Endothelial cell of umbilical vein (primary cell): ENCODE data around the gene ARL13A.

Source experiments
- POLR2A ChIP-seq: IDR thresholded peaks from 2 replicates; pipeline ENCODE4 v1.6.1; 2012; ENCODE audit warnings: low read depth, mild to moderate bottlenecking, control low read depth, low read length
- TF ChIP-seq, protein P1 (sequence below), 2 donors: IDR thresholded peaks; 1 replicate in 1 of 2; 2 replicates in 1 of 2; pipeline ENCODE4 v1.5.1; 2011; ENCODE audit warnings: low read length in 2 of 2, mild to moderate bottlenecking in 2 of 2, moderate library complexity in 2 of 2, control low read depth in 1 of 2, inconsistent platforms in 1 of 2, low read depth in 1 of 2; ENCODE audit not compliant: insufficient read depth in 1 of 2; ENCODE audit errors: extremely low read depth in 1 of 2

DNA sequence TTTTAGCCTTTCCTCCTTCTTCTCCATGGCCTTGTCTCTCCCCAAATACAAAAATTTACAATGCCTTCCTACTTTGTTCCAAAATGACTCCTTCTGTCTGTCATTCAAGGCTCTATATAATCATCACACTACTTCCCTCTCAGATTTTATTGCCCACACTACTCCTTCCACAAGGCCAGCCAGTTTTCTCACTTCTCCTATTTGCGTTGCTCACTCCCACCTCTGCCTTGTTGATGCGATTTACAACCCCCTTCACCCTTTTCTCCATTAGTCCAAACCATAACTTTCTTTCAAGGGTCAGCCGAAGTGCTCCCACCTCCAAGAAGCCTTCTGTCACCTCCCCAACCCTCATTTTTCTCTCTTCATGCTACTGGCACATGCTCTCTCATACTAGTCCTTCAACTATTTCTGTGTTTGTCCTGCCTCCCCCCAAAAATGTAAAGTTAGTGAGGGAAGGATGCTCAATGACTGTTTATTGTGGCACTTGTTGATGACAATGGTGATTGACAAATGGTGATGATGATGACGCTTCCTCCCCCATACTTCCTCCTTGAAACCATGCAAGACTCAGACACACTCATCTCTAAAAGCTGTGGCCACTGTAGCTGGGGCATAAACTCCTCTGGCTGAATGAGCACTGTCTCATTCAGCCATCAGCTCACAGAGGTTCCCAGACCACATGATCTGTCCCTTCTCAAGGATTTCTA is 38.1 kb upstream of the ARL13A start:
- no peak for TF ChIP-seq POLR2A
- TF ChIP-seq, protein P1, sequence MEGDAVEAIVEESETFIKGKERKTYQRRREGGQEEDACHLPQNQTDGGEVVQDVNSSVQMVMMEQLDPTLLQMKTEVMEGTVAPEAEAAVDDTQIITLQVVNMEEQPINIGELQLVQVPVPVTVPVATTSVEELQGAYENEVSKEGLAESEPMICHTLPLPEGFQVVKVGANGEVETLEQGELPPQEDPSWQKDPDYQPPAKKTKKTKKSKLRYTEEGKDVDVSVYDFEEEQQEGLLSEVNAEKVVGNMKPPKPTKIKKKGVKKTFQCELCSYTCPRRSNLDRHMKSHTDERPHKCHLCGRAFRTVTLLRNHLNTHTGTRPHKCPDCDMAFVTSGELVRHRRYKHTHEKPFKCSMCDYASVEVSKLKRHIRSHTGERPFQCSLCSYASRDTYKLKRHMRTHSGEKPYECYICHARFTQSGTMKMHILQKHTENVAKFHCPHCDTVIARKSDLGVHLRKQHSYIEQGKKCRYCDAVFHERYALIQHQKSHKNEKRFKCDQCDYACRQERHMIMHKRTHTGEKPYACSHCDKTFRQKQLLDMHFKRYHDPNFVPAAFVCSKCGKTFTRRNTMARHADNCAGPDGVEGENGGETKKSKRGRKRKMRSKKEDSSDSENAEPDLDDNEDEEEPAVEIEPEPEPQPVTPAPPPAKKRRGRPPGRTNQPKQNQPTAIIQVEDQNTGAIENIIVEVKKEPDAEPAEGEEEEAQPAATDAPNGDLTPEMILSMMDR (IDR thresholded peaks at IDR 0.05; ENCODE audit: extremely low read depth in 1 of 2, insufficient read depth in 1 of 2, low read depth in 1 of 2, low read length in 2 of 2) = no peak
